AG10803 (cell line): ENCODE results near the gene BMP2.

Experiments
- DNase-seq: peaks from one replicate; pipeline ENCODE4 v3.0.0; 2010; ENCODE audit warnings: low read depth
- H3K4me3 ChIP-seq: 2 replicates; pipeline ENCODE4 v1.5.1; 2011; ENCODE audit warnings: mild to moderate bottlenecking, low read length, control low read depth
- CTCF ChIP-seq: conservative IDR thresholded peaks from 2 replicates; pipeline ENCODE4 v1.5.1; 2011; ENCODE audit warnings: mild to moderate bottlenecking, low read length, control low read depth, inconsistent platforms

BMP2 gene

GRCh38 chr20:6812530-6812929 lies 45.0 kb downstream of the BMP2 start:
- no peak for DNase-seq
- TF ChIP-seq CTCF, result no peak
- no peak overlapping the region for H3K4me3 ChIP-seq

- no peak for DNase-seq
- TF ChIP-seq CTCF, result no peak
- no peak overlapping the region for H3K4me3 ChIP-seq
Observed at GRCh38 chr20:6814945-6815344, 47.5 kb downstream of the BMP2 start.

GRCh38 chr20:6818033-6818808 lies 50.7 kb downstream of the BMP2 start:
- no peak for TF ChIP-seq CTCF
- DNase-seq, result no peak
- no peak overlapping the region for H3K4me3 ChIP-seq

GRCh38 chr20:6819599-6819998 lies 52.1 kb downstream of the BMP2 start:
- DNase-seq, result no peak
- no peak overlapping the region for H3K4me3 ChIP-seq
- peak; percentile 19; the same call in 1 of the 2 replicates for TF ChIP-seq CTCF

DNA sequence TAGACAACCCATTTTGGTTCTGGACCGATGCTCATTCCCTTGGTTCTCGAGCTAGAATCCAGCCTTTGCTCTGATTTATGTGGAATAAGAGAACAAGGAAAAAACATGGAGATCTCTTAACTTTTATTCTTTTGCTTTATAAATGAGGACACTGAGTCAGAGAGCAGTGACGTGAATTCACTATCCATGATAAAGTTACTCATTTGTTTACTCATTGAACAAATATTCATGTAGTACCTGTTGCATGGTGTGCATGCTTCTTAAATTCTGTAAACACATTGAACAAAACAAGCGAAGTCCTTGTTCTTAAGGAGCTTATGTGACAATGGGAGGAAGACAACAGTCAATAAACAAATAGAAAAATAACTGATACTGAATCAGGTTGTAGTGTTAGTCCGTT lies 56.9 kb downstream of the BMP2 start:
- DNase-seq, result no peak
- no peak overlapping the region for H3K4me3 ChIP-seq
- no peak for TF ChIP-seq CTCF

GRCh38 chr20:6827472-6827871 lies 60.0 kb downstream of the BMP2 start:
- TF ChIP-seq CTCF, result no peak
- H3K4me3 ChIP-seq, result no peak overlapping the region
- no peak for DNase-seq

- peak; percentile 50 for DNase-seq
- TF ChIP-seq CTCF, result peak; percentile 83
- no peak overlapping the region for H3K4me3 ChIP-seq
Observed at GRCh38 chr20:6828794-6829423, 61.4 kb downstream of the BMP2 start.
